Caco-2 (cell line): ENCODE measurements around the gene SCN1B. TPM values are rescaled to one million over a fixed set of nuclear protein-coding genes. Genes with fewer than 3 reads are reported as not detected.

Source experiments
- BruUV-seq: library from RNA; stranded (reverse); fragments of 400-500 nt; replicated peaks from 2 replicates; lab custom pipeline; 2021; lab: Mats Ljungman, UMichigan
- CTCF ChIA-PET: fragments of 300-600 bp; sonication (Branson Sonifier 250); formaldehyde crosslinking; loops from one replicate; lab custom pipeline; 2022; ENCODE audit warnings: antibody characterized with exemption; lab: Charles Lee
- POLR2A ChIA-PET: fragments of 300-600 bp; sonication (Branson Sonifier 250); formaldehyde crosslinking; loops from one replicate; lab custom pipeline; 2022; ENCODE audit warnings: antibody characterized with exemption; lab: Charles Lee
- DNase-seq, 2 experiments: peaks; one replicate each; pipeline versions ENCODE4 v3.0.0 to v3.0.0-alpha.2; 2020 to 2022
- H3K27me3 ChIP-seq: replicated peaks from 2 replicates; pipeline ENCODE4 v1.6.0; 2011; ENCODE audit warnings: low read length; ENCODE audit not compliant: control insufficient read depth, insufficient read depth
- H3K36me3 ChIP-seq: 2 replicates; pipeline ENCODE4 v1.5.1; 2011; ENCODE audit warnings: low read length; ENCODE audit not compliant: control insufficient read depth, insufficient read depth
- H3K4me1 ChIP-seq: fragments of 250-450 bp; sonication (Bioruptor Pico); 2 replicates; pipeline ENCODE4 v1.5.1; 2020; ENCODE audit warnings: mild to moderate bottlenecking
- H3K4me3 ChIP-seq: 2 replicates; pipeline ENCODE4 v1.5.1; 2011; ENCODE audit warnings: low read depth, mild to moderate bottlenecking, control low read depth, low read length
- H3K9me3 ChIP-seq: fragments of 250-450 bp; sonication (Bioruptor Pico); 2 replicates; pipeline ENCODE4 v1.5.1; 2020; ENCODE audit warnings: mild to moderate bottlenecking, moderate library complexity
- H3K27ac Mint-ChIP-seq: one replicate; pipeline ENCODE4 v1.8.0; 2022; ENCODE audit warnings: mixed read lengths; ENCODE audit not compliant: unreplicated experiment
- H3K27me3 Mint-ChIP-seq: one replicate; pipeline ENCODE4 v1.8.0; 2022; ENCODE audit warnings: mixed read lengths; ENCODE audit not compliant: insufficient read depth, unreplicated experiment
- H3K36me3 Mint-ChIP-seq: one replicate; pipeline ENCODE4 v1.8.0; 2022; ENCODE audit warnings: mild to moderate bottlenecking, mixed read lengths; ENCODE audit not compliant: insufficient read depth, unreplicated experiment
- H3K4me1 Mint-ChIP-seq: one replicate; pipeline ENCODE4 v1.8.0; 2022; ENCODE audit warnings: low read depth, mixed read lengths; ENCODE audit not compliant: unreplicated experiment
- H3K4me3 Mint-ChIP-seq: one replicate; pipeline ENCODE4 v1.8.0; 2022; ENCODE audit warnings: mild to moderate bottlenecking, moderate library complexity, mixed read lengths; ENCODE audit not compliant: unreplicated experiment
- H3K9me3 Mint-ChIP-seq: one replicate; pipeline ENCODE4 v1.8.0; 2022; ENCODE audit warnings: mixed read lengths; ENCODE audit not compliant: unreplicated experiment
- intact Hi-C: fragments of 100-400 bp; cut with micrococcal nuclease; formaldehyde crosslinking; loops from one replicate; pipeline ENCODE4 v1.10.0; 2022; ENCODE audit not compliant: unreplicated experiment
- total RNA-seq: library from RNA; stranded (reverse); gene quantifications from 2 replicates; pipeline ENCODE4 v1.2.3, GENCODE V29; 2022
- TF ChIP-seq, protein P1 (sequence below), 2 experiments: fragments of 200-600 bp in 1 of 2; IDR thresholded peaks; 1 replicate in 1 of 2; 2 replicates in 1 of 2; pipeline versions ENCODE4 v1.5.1 to v1.8.0; 2011 to 2022; ENCODE audit warnings: antibody characterized with exemption in 1 of 2, control low read depth in 1 of 2, inconsistent platforms in 1 of 2, low read depth in 1 of 2, low read length in 1 of 2, mild to moderate bottlenecking in 1 of 2, moderate library complexity in 1 of 2; ENCODE audit not compliant: insufficient read depth in 1 of 2, severe bottlenecking in 1 of 2, unreplicated experiment in 1 of 2

SCN1B gene
- total RNA-seq, 1 experiment from 2014 or later: 1.7 TPM

DNA sequence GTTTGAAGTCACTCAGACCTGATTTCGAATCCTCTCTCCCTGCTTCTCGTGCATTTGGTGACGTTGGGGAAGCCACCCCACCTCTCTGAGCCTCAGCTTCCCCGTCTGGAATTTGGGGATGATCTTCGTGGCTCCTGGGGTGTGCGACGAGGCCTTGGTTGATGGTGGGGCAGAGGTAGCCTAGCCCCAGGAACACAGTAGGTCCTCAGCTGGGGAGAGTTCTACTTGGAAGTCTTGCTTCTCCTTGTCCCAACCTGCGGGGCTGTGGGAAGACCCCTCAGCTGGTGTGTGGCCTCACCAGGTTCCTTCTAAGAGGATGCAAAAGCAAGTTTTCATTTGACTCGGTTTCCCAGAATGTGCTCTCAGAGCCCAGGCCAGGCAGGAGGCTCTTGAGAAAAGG is 24.4 kb downstream of the SCN1B start:
- H3K4me1 Mint-ChIP-seq: no peaks in the 10 kb centered on the region
- no TSS peak for BruUV-seq
- CTCF ChIA-PET: interaction anchor here (1.5 to 1.7 kb wide), 2 partner anchors 10 to 12 kb away, joined by 7 to 8 read pairs; no protein-coding TSS in a partner anchor
- H3K9me3 ChIP-seq: no peaks in the 10 kb centered on the region
- no peaks in the 10 kb centered on the region for H3K4me1 ChIP-seq
- no peaks in the 10 kb centered on the region; the same call in none of the 2 replicates for H3K36me3 ChIP-seq
- TF ChIP-seq, protein P1, sequence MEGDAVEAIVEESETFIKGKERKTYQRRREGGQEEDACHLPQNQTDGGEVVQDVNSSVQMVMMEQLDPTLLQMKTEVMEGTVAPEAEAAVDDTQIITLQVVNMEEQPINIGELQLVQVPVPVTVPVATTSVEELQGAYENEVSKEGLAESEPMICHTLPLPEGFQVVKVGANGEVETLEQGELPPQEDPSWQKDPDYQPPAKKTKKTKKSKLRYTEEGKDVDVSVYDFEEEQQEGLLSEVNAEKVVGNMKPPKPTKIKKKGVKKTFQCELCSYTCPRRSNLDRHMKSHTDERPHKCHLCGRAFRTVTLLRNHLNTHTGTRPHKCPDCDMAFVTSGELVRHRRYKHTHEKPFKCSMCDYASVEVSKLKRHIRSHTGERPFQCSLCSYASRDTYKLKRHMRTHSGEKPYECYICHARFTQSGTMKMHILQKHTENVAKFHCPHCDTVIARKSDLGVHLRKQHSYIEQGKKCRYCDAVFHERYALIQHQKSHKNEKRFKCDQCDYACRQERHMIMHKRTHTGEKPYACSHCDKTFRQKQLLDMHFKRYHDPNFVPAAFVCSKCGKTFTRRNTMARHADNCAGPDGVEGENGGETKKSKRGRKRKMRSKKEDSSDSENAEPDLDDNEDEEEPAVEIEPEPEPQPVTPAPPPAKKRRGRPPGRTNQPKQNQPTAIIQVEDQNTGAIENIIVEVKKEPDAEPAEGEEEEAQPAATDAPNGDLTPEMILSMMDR (IDR thresholded peaks at IDR 0.05; ENCODE audit: insufficient read depth in 1 of 2, low read depth in 1 of 2, low read length in 1 of 2, severe bottlenecking in 1 of 2, unreplicated experiment in 1 of 2): no peak
- no peaks in the 10 kb centered on the region for H3K27me3 ChIP-seq
- H3K4me3 Mint-ChIP-seq: no peak overlapping the region
- DNase-seq: no peak
- intact Hi-C loops: no loop called here
- no peaks in the 10 kb centered on the region for H3K27me3 Mint-ChIP-seq
- H3K27ac Mint-ChIP-seq: no peak overlapping the region
- H3K36me3 Mint-ChIP-seq: peaks cover 22% of the 10 kb centered on the region
- POLR2A ChIA-PET: no interaction called here
- H3K4me3 ChIP-seq: no peak overlapping the region
- H3K9me3 Mint-ChIP-seq: no peaks in the 10 kb centered on the region

DNA sequence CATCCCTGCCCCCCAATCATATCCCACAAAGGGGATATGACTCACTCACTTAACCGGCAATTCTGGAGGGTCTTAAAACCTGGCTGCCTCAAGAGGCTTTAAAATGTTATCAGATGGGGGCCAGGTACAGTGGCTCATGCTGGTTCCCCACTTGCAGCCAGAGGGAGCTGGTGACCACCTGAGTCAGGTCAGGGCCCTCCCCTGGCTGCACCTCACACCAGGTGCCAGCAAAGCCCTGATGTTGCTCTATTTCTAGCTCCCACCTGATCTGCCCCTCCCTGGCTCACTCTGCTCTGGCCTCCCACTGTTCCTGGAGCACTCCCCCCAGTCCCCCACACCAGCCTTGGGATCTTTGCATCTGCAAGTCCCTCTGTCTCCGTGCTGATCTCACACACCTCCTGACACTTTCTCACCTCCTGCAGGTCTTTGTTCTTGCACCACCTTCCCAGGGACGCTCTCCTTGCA is 25.5 kb downstream of the SCN1B start:
- Mint-ChIP-seq H3K36me3 (peaks cover 22% of the 10 kb centered on the region), H3K27ac (no peak overlapping the region), H3K27me3 (no peaks in the 10 kb centered on the region), H3K4me3 (no peak overlapping the region), H3K9me3 (no peaks in the 10 kb centered on the region), H3K4me1 (no peaks in the 10 kb centered on the region)
- Histone ChIP-seq H3K36me3 (no peaks in the 10 kb centered on the region; the same call in none of the 2 replicates), H3K4me1 (no peaks in the 10 kb centered on the region), H3K4me3 (no peak overlapping the region), H3K9me3 (no peaks in the 10 kb centered on the region), H3K27me3 (no peaks in the 10 kb centered on the region)
- POLR2A ChIA-PET: no interaction called here
- TF ChIP-seq, protein P1 (IDR thresholded peaks at IDR 0.05; ENCODE audit: insufficient read depth in 1 of 2, low read depth in 1 of 2, low read length in 1 of 2, severe bottlenecking in 1 of 2, unreplicated experiment in 1 of 2): peak; percentile 64 to 87
- peak in 1 of 2 experiments; percentile 65 for DNase-seq
- BruUV-seq: no TSS peak
- intact Hi-C loops: no loop called here
- CTCF ChIA-PET: interaction anchor here (0.6 to 1.7 kb wide), 16 partner anchors 9 to 217 kb away, joined by 3 to 8 read pairs (median 5); partner anchors contain the start of genes HPN and LGI4

DNA sequence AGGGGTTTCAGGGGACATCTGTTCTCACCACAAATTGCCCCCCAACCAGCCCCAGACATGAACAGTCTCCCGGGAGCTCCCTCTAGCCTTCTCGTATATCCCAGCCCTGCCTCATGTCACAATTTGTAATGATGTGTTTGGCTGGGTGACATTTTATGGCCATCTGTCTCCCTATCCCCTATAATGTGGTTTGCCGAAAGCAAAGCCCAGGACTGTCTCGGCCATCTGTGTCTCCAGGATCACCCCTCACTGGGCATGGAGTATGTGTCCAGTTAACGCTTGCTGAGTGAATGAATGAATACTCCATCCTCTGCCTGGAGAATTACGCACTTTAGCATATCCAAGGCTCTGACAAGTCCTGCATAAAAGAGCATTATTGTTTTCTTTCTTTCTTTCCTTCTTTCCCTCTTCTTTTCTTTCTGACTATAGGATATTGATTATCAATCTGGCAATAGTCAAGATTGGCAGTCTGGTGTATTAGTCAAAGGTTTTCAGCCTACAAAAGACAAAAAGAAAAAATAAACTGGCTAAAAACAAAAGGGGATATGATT is 26.3 kb downstream of the SCN1B start:
- H3K36me3 Mint-ChIP-seq: peaks cover 20% of the 10 kb centered on the region
- no TSS peak for BruUV-seq
- H3K4me1 Mint-ChIP-seq: no peaks in the 10 kb centered on the region
- ChIA-PET CTCF (interaction anchor here (0.8 to 1.0 kb wide), 4 partner anchors 9 to 218 kb away, joined by 3 to 5 read pairs (median 3); partner anchors contain the start of gene HPN), POLR2A (no interaction called here)
- DNase-seq: no peak
- no peaks in the 10 kb centered on the region for H3K9me3 ChIP-seq
- no peaks in the 10 kb centered on the region; the same call in none of the 2 replicates for H3K36me3 ChIP-seq
- intact Hi-C loops: no loop called here
- no peaks in the 10 kb centered on the region for H3K27me3 ChIP-seq
- no peak overlapping the region for H3K4me3 Mint-ChIP-seq
- H3K4me3 ChIP-seq: no peak overlapping the region
- H3K4me1 ChIP-seq: no peaks in the 10 kb centered on the region
- no peak overlapping the region for H3K27ac Mint-ChIP-seq
- TF ChIP-seq, protein P1 (IDR thresholded peaks at IDR 0.05; ENCODE audit: insufficient read depth in 1 of 2, low read depth in 1 of 2, low read length in 1 of 2, severe bottlenecking in 1 of 2, unreplicated experiment in 1 of 2): no peak
- H3K9me3 Mint-ChIP-seq: no peaks in the 10 kb centered on the region
- no peaks in the 10 kb centered on the region for H3K27me3 Mint-ChIP-seq
